ENCODE data around the gene CPT1C. TPM values are rescaled to one million over a fixed set of nuclear protein-coding genes. Genes with fewer than 3 reads are reported as not detected.

CPT1C gene
- total RNA-seq, 1 donor from 2014 or later: 26.3 TPM

DNA sequence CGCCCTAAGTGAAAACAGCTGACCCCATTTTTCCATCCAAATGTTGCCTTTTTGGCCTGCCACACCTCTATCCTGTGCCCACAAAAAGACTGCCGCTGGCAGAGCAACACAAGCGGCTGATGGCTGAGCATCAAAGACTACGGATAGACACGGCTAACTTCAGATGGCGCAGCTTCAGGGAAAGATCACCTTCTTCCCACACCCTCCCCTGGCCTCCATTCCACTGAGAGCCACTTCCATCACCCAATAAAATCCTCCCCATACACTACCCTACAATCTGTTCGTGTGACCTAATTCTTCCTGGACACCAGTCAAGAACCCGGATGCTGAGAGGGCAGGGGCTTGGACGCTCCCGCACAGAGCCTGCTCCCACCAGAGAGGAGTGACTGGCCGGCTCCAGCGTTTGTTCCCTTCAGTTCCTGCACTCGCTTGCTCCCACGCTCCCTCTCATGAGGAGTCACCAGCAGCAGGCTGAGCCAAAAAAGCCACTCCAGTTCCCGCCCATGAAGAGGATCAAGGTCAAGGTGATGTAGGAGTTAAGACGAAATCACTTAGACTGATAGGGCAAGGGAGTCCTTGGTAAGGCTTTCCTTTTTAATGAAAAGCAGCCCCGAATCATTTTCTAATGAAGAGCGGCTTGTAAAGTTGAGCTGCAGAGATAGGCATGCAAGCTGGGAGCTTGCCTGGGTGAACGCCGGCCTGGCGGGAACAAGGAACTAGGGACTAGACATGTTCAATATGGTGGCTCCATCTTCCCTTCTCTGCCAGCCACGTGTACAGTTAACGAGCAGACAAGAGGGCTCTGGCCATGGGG, 36.5 kb downstream of the CPT1C start:
- no peaks in the 10 kb centered on the region for H3K27me3 Mint-ChIP-seq (ENCODE audit: low read depth)
- no peaks in the 10 kb centered on the region for H3K9me3 Mint-ChIP-seq (ENCODE audit: low read depth)
- H3K36me3 Mint-ChIP-seq (ENCODE audit: low read depth): no peaks in the 10 kb centered on the region
- no peak overlapping the region for H3K27ac Mint-ChIP-seq (ENCODE audit: unreplicated experiment)
- peaks cover 11% of the 10 kb centered on the region for H3K4me1 Mint-ChIP-seq (ENCODE audit: low read depth)
- DNase-seq (ENCODE audit: low spot score): no peak
- H3K4me3 Mint-ChIP-seq (ENCODE audit: unreplicated experiment): no peak overlapping the region
- TF ChIP-seq, protein P1, sequence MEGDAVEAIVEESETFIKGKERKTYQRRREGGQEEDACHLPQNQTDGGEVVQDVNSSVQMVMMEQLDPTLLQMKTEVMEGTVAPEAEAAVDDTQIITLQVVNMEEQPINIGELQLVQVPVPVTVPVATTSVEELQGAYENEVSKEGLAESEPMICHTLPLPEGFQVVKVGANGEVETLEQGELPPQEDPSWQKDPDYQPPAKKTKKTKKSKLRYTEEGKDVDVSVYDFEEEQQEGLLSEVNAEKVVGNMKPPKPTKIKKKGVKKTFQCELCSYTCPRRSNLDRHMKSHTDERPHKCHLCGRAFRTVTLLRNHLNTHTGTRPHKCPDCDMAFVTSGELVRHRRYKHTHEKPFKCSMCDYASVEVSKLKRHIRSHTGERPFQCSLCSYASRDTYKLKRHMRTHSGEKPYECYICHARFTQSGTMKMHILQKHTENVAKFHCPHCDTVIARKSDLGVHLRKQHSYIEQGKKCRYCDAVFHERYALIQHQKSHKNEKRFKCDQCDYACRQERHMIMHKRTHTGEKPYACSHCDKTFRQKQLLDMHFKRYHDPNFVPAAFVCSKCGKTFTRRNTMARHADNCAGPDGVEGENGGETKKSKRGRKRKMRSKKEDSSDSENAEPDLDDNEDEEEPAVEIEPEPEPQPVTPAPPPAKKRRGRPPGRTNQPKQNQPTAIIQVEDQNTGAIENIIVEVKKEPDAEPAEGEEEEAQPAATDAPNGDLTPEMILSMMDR (IDR thresholded peaks at IDR 0.05): no peak

- no peaks in the 10 kb centered on the region for H3K4me1 Mint-ChIP-seq (ENCODE audit: low read depth)
- no peak overlapping the region for H3K4me3 Mint-ChIP-seq (ENCODE audit: unreplicated experiment)
- H3K9me3 Mint-ChIP-seq (ENCODE audit: low read depth): no peaks in the 10 kb centered on the region
- no peak overlapping the region for H3K27ac Mint-ChIP-seq (ENCODE audit: unreplicated experiment)
- no peak for DNase-seq (ENCODE audit: low spot score)
- TF ChIP-seq, protein P1 (IDR thresholded peaks at IDR 0.05): no peak
- H3K36me3 Mint-ChIP-seq (ENCODE audit: low read depth): no peaks in the 10 kb centered on the region
- H3K27me3 Mint-ChIP-seq (ENCODE audit: low read depth): no peaks in the 10 kb centered on the region
These were observed 39.2 kb downstream of the CPT1C start for GRCh38 chr19:49730166-49730565.

- no peak for DNase-seq (ENCODE audit: low spot score)
These were observed 47.4 kb downstream of the CPT1C start for GRCh38 chr19:49738268-49738667.

DNA sequence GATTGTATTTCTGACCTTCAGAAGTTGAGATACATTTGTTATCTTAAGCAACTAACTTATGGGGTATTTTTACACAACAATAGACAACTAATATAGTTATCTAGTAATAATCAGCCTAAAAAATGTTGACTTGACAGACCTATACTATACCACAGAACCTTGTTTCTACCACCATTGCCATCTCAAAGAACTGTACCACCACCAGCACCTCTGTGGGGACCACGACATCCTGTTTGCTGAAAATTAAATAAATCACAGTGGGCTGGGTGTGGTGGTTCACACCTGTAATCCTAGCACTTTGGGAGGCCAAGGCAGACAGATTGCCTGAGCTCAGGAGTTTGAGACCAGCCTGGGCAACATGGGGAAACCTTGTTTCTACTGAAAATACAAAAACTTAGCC, 48.2 kb downstream of the CPT1C start:
- no peak for DNase-seq (ENCODE audit: low spot score)

More at GRCh38 chr19:49738268-49738667, 47.4 kb downstream of the CPT1C start:
- Mint-ChIP-seq H3K36me3 (ENCODE audit: low read depth) (no peaks in the 10 kb centered on the region), H3K4me1 (ENCODE audit: low read depth) (no peaks in the 10 kb centered on the region), H3K27ac (ENCODE audit: unreplicated experiment) (no peak overlapping the region), H3K27me3 (ENCODE audit: low read depth) (no peaks in the 10 kb centered on the region), H3K9me3 (ENCODE audit: low read depth) (no peaks in the 10 kb centered on the region), H3K4me3 (ENCODE audit: unreplicated experiment) (no peak overlapping the region)
- TF ChIP-seq, protein P1 (IDR thresholded peaks at IDR 0.05): no peak

DNA sequence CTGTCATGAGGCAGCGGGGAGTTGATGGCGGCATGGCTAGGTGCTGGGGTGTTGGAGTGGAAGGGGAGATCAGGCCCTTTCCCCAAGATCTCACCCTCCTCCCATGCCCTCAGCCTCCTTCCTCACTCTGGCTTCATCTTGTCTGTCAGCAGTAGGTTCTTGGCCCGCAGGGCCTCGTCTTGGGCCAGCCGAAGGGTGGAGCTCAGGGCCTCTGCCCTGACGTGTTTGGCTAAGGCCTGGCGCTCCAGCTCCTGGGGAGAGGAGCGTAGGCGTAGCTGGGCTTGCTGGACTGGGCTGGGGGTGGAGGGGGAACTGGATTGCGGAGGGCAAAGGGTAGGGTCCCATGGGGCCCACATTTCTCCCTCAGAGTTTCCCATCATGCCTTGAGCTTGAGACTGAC, 49.0 kb downstream of the CPT1C start:
- Mint-ChIP-seq H3K4me1 (ENCODE audit: low read depth) (no peaks in the 10 kb centered on the region), H3K27ac (ENCODE audit: unreplicated experiment) (no peak overlapping the region), H3K36me3 (ENCODE audit: low read depth) (no peaks in the 10 kb centered on the region), H3K4me3 (ENCODE audit: unreplicated experiment) (no peak overlapping the region), H3K27me3 (ENCODE audit: low read depth) (no peaks in the 10 kb centered on the region), H3K9me3 (ENCODE audit: low read depth) (no peaks in the 10 kb centered on the region)
- no peak for DNase-seq (ENCODE audit: low spot score)
- TF ChIP-seq, protein P1 (IDR thresholded peaks at IDR 0.05): no peak

More for the DNA sequence above, 48.2 kb downstream of the CPT1C start:
- H3K4me1 Mint-ChIP-seq (ENCODE audit: low read depth): no peaks in the 10 kb centered on the region
- no peak overlapping the region for H3K27ac Mint-ChIP-seq (ENCODE audit: unreplicated experiment)
- no peak overlapping the region for H3K4me3 Mint-ChIP-seq (ENCODE audit: unreplicated experiment)
- no peaks in the 10 kb centered on the region for H3K9me3 Mint-ChIP-seq (ENCODE audit: low read depth)
- H3K36me3 Mint-ChIP-seq (ENCODE audit: low read depth): no peaks in the 10 kb centered on the region
- H3K27me3 Mint-ChIP-seq (ENCODE audit: low read depth): no peaks in the 10 kb centered on the region
- TF ChIP-seq, protein P1 (IDR thresholded peaks at IDR 0.05): no peak

Data from chondrocyte (in vitro differentiated cells).